HEK293 (cell line): Measurements from ENCODE around the gene BLVRB.
A peak's percentile ranks its signal among the peaks of the same experiment; 100 is the strongest.

Source experiments
- GLIS1 ChIP-seq: fragments of 450-650 bp; formaldehyde crosslinking; IDR thresholded peaks from 2 replicates; pipeline ENCODE4 v1.5.1; 2016; ENCODE audit warnings: missing biosample characterization, missing genetic modification characterization
- GLIS2 ChIP-seq: fragments of 450-650 bp; formaldehyde crosslinking; IDR thresholded peaks from 2 replicates; pipeline ENCODE4 v1.5.1; 2016; ENCODE audit warnings: missing biosample characterization, missing genetic modification characterization
- HIC1 ChIP-seq: fragments of 450-650 bp; formaldehyde crosslinking; IDR thresholded peaks from 2 replicates; pipeline ENCODE4 v1.5.1; 2016; ENCODE audit warnings: missing biosample characterization, missing genetic modification characterization
- KLF1 ChIP-seq: fragments of 450-650 bp; formaldehyde crosslinking; IDR thresholded peaks from 2 replicates; pipeline ENCODE4 v1.5.1; 2016; ENCODE audit warnings: missing biosample characterization, missing genetic modification characterization
- MYNN ChIP-seq: fragments of 450-650 bp; formaldehyde crosslinking; IDR thresholded peaks from 2 replicates; pipeline ENCODE4 v1.5.1; 2016; ENCODE audit warnings: missing biosample characterization, missing genetic modification characterization, borderline replicate concordance
- OVOL3 ChIP-seq: fragments of 450-650 bp; formaldehyde crosslinking; IDR thresholded peaks from 2 replicates; pipeline ENCODE4 v1.5.1; 2016; ENCODE audit warnings: missing biosample characterization, missing genetic modification characterization
- PRDM4 ChIP-seq: fragments of 450-650 bp; formaldehyde crosslinking; IDR thresholded peaks from 2 replicates; pipeline ENCODE4 v1.5.1; 2017; ENCODE audit warnings: missing biosample characterization, missing genetic modification characterization
- SALL2 ChIP-seq: fragments of 450-650 bp; formaldehyde crosslinking; IDR thresholded peaks from 2 replicates; pipeline ENCODE4 v1.5.0; 2017; ENCODE audit warnings: missing biosample characterization, mild to moderate bottlenecking, missing genetic modification characterization, borderline replicate concordance
- SCRT1 ChIP-seq: fragments of 450-650 bp; formaldehyde crosslinking; IDR thresholded peaks from 2 replicates; pipeline ENCODE4 v1.5.1; 2016; ENCODE audit warnings: missing biosample characterization, missing genetic modification characterization, borderline replicate concordance
- SP3 ChIP-seq: fragments of 450-650 bp; formaldehyde crosslinking; IDR thresholded peaks from 2 replicates; pipeline ENCODE4 v1.5.1; 2016; ENCODE audit warnings: missing biosample characterization, missing genetic modification characterization
- ZBTB17 ChIP-seq: fragments of 450-650 bp; formaldehyde crosslinking; IDR thresholded peaks from 2 replicates; pipeline ENCODE4 v1.5.1; 2016; ENCODE audit warnings: missing biosample characterization, missing genetic modification characterization
- ZBTB6 ChIP-seq: fragments of 450-650 bp; formaldehyde crosslinking; IDR thresholded peaks from 2 replicates; pipeline ENCODE4 v1.5.1; 2017; ENCODE audit warnings: missing biosample characterization, missing genetic modification characterization
- ZNF121 ChIP-seq: fragments of 450-650 bp; formaldehyde crosslinking; IDR thresholded peaks from 2 replicates; pipeline ENCODE4 v1.5.1; 2016; ENCODE audit warnings: missing biosample characterization, missing genetic modification characterization
- ZNF140 ChIP-seq: fragments of 450-650 bp; formaldehyde crosslinking; IDR thresholded peaks from 2 replicates; pipeline ENCODE4 v1.5.1; 2016; ENCODE audit warnings: missing biosample characterization, missing genetic modification characterization
- ZNF266 ChIP-seq: fragments of 450-650 bp; formaldehyde crosslinking; IDR thresholded peaks from 2 replicates; pipeline ENCODE4 v1.5.1; 2016; ENCODE audit warnings: missing biosample characterization, missing genetic modification characterization, low read depth
- ZNF292 ChIP-seq: fragments of 450-650 bp; formaldehyde crosslinking; IDR thresholded peaks from 2 replicates; pipeline ENCODE4 v1.5.1; 2016; ENCODE audit warnings: low read depth, missing biosample characterization, missing genetic modification characterization, borderline replicate concordance
- ZNF366 ChIP-seq: fragments of 450-650 bp; formaldehyde crosslinking; conservative IDR thresholded peaks from 2 replicates; pipeline ENCODE4 v1.5.1; 2016; ENCODE audit warnings: missing biosample characterization, missing genetic modification characterization
- ZNF391 ChIP-seq: fragments of 450-650 bp; formaldehyde crosslinking; IDR thresholded peaks from 2 replicates; pipeline ENCODE4 v1.5.1; 2016; ENCODE audit warnings: low read depth, missing biosample characterization, missing genetic modification characterization, borderline replicate concordance
- ZNF426 ChIP-seq: fragments of 450-650 bp; formaldehyde crosslinking; IDR thresholded peaks from 2 replicates; pipeline ENCODE4 v1.5.1; 2017; ENCODE audit warnings: missing biosample characterization, missing genetic modification characterization, mild to moderate bottlenecking, inconsistent platforms, moderate library complexity
- ZNF521 ChIP-seq: fragments of 450-650 bp; formaldehyde crosslinking; IDR thresholded peaks from 2 replicates; pipeline ENCODE4 v1.5.1; 2017; ENCODE audit warnings: missing biosample characterization, mild to moderate bottlenecking, missing genetic modification characterization
- ZNF585B ChIP-seq: fragments of 450-650 bp; formaldehyde crosslinking; IDR thresholded peaks from 2 replicates; pipeline ENCODE4 v1.5.1; 2016; ENCODE audit warnings: missing biosample characterization, missing genetic modification characterization
- ZNF837 ChIP-seq: fragments of 450-650 bp; formaldehyde crosslinking; IDR thresholded peaks from 2 replicates; pipeline ENCODE4 v1.5.1; 2016; ENCODE audit warnings: missing biosample characterization, missing genetic modification characterization
- TF ChIP-seq, protein P1 (sequence below): fragments of 450-650 bp; formaldehyde crosslinking; IDR thresholded peaks from 2 replicates; pipeline ENCODE4 v1.5.1; 2016; ENCODE audit warnings: missing biosample characterization, missing genetic modification characterization, borderline replicate concordance
- TF ChIP-seq, protein P2 (sequence below): fragments of 450-650 bp; formaldehyde crosslinking; optimal IDR thresholded peaks from 2 replicates; pipeline ENCODE3; 2016; ENCODE audit warnings: missing biosample characterization, mild to moderate bottlenecking, missing genetic modification characterization
- TF ChIP-seq, protein P3 (sequence below): fragments of 450-650 bp; formaldehyde crosslinking; IDR thresholded peaks from 2 replicates; pipeline ENCODE4 v1.5.1; 2016; ENCODE audit warnings: missing biosample characterization, missing genetic modification characterization
- TF ChIP-seq, protein P4 (sequence below): fragments of 450-650 bp; formaldehyde crosslinking; IDR thresholded peaks from 2 replicates; pipeline ENCODE4 v1.5.1; 2016; ENCODE audit warnings: missing biosample characterization, missing genetic modification characterization

BLVRB gene

GRCh38 chr19:40444000-40444824, 21.3 kb downstream of the BLVRB start, which contains the start of gene SERTAD3 (continued):
- TF ChIP-seq ZBTB6 (tag by site-specific recombination) (no peak), MYNN (no peak; the same call in 1 of the 2 replicates), ZNF585B (no peak), ZNF121 (tag by site-specific recombination) (peak; percentile 75), ZNF366 (no peak; the same call in 1 of the 2 replicates), ZNF521 (tag by site-specific recombination) (no peak), SALL2 (tag by site-specific recombination) (no peak), PRDM4 (tag by site-specific recombination) (peak; percentile 58; the same call in 1 of the 2 replicates), SCRT1 (tag by site-specific recombination) (peak; percentile 63), OVOL3 (tag by site-specific recombination) (peak; percentile 63), ZNF140 (tag by site-specific recombination) (no peak), SP3 (tag by site-specific recombination) (peak; percentile 100), HIC1 (peak; percentile 100), ZNF391 (tag by site-specific recombination) (peak; percentile 75; the same call in 1 of the 2 replicates), ZNF292 (tag by site-specific recombination) (no peak), GLIS2 (tag by site-specific recombination) (peak; percentile 100), ZBTB17 (tag by site-specific recombination) (peak; percentile 79), ZNF837 (tag by site-specific recombination) (no peak), ZNF426 (tag by site-specific recombination) (no peak), GLIS1 (tag by site-specific recombination) (peak; percentile 91), KLF1 (tag by site-specific recombination) (peak; percentile 100), ZNF266 (tag by site-specific recombination) (no peak)
- TF ChIP-seq, protein P1, sequence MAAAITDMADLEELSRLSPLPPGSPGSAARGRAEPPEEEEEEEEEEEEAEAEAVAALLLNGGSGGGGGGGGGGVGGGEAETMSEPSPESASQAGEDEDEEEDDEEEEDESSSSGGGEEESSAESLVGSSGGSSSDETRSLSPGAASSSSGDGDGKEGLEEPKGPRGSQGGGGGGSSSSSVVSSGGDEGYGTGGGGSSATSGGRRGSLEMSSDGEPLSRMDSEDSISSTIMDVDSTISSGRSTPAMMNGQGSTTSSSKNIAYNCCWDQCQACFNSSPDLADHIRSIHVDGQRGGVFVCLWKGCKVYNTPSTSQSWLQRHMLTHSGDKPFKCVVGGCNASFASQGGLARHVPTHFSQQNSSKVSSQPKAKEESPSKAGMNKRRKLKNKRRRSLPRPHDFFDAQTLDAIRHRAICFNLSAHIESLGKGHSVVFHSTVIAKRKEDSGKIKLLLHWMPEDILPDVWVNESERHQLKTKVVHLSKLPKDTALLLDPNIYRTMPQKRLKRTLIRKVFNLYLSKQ (tag by site-specific recombination), result no peak
- TF ChIP-seq, protein P2, sequence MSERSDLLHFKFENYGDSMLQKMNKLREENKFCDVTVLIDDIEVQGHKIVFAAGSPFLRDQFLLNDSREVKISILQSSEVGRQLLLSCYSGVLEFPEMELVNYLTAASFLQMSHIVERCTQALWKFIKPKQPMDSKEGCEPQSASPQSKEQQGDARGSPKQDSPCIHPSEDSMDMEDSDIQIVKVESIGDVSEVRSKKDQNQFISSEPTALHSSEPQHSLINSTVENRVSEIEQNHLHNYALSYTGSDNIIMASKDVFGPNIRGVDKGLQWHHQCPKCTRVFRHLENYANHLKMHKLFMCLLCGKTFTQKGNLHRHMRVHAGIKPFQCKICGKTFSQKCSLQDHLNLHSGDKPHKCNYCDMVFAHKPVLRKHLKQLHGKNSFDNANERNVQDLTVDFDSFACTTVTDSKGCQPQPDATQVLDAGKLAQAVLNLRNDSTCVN (tag by site-specific recombination), result peak; percentile 91
- TF ChIP-seq, protein P3, sequence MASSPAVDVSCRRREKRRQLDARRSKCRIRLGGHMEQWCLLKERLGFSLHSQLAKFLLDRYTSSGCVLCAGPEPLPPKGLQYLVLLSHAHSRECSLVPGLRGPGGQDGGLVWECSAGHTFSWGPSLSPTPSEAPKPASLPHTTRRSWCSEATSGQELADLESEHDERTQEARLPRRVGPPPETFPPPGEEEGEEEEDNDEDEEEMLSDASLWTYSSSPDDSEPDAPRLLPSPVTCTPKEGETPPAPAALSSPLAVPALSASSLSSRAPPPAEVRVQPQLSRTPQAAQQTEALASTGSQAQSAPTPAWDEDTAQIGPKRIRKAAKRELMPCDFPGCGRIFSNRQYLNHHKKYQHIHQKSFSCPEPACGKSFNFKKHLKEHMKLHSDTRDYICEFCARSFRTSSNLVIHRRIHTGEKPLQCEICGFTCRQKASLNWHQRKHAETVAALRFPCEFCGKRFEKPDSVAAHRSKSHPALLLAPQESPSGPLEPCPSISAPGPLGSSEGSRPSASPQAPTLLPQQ (tag by site-specific recombination), result peak; percentile 97
- TF ChIP-seq, protein P4, sequence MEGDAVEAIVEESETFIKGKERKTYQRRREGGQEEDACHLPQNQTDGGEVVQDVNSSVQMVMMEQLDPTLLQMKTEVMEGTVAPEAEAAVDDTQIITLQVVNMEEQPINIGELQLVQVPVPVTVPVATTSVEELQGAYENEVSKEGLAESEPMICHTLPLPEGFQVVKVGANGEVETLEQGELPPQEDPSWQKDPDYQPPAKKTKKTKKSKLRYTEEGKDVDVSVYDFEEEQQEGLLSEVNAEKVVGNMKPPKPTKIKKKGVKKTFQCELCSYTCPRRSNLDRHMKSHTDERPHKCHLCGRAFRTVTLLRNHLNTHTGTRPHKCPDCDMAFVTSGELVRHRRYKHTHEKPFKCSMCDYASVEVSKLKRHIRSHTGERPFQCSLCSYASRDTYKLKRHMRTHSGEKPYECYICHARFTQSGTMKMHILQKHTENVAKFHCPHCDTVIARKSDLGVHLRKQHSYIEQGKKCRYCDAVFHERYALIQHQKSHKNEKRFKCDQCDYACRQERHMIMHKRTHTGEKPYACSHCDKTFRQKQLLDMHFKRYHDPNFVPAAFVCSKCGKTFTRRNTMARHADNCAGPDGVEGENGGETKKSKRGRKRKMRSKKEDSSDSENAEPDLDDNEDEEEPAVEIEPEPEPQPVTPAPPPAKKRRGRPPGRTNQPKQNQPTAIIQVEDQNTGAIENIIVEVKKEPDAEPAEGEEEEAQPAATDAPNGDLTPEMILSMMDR (tag by site-specific recombination), result no peak
